Progenitor cell of endocrine pancreas (in vitro differentiated cells): ENCODE measurements around the gene PRKAR1A. TPM values are rescaled to one million over a fixed set of nuclear protein-coding genes. Genes with fewer than 3 reads are reported as not detected.

Experiments
- DNase-seq: peaks from one replicate; pipeline ENCODE4 v3.0.0; 2021; ENCODE audit warnings: low spot score; ENCODE audit not compliant: unreplicated experiment
- H3K27ac Mint-ChIP-seq: 2 replicates; pipeline ENCODE4 v1.8.0; 2021; ENCODE audit warnings: mild to moderate bottlenecking, moderate library complexity, mixed read lengths
- H3K27me3 Mint-ChIP-seq: 2 replicates; pipeline ENCODE4 v1.8.0; 2021; ENCODE audit warnings: mixed read lengths
- H3K36me3 Mint-ChIP-seq: 2 replicates; pipeline ENCODE4 v1.8.0; 2022; ENCODE audit warnings: mixed read lengths; ENCODE audit not compliant: insufficient read depth
- H3K4me1 Mint-ChIP-seq: 2 replicates; pipeline ENCODE4 v1.8.0; 2021; ENCODE audit warnings: low read depth, mixed read lengths
- H3K4me3 Mint-ChIP-seq: 2 replicates; pipeline ENCODE4 v1.8.0; 2021; ENCODE audit warnings: low read depth, mild to moderate bottlenecking, moderate library complexity, mixed read lengths
- H3K9me3 Mint-ChIP-seq: 2 replicates; pipeline ENCODE4 v1.8.0; 2021; ENCODE audit warnings: low read depth, mixed read lengths
- total RNA-seq: library from RNA; stranded (reverse); gene quantifications from 2 replicates; pipeline ENCODE4 v1.2.1, GENCODE V29; 2021
- TF ChIP-seq, protein P1 (sequence below): fragments of 200-600 bp; sonication (generic); IDR thresholded peaks from one replicate; pipeline ENCODE4 v1.5.0; 2021; ENCODE audit warnings: antibody characterized with exemption, mild to moderate bottlenecking; ENCODE audit not compliant: unreplicated experiment

Gene PRKAR1A
- total RNA-seq, 1 donor from 2014 or later, result 337 TPM

- Mint-ChIP-seq H3K27ac (no peak overlapping the region), H3K36me3 (peaks cover 13% of the 10 kb centered on the region), H3K27me3 (no peaks in the 10 kb centered on the region), H3K4me3 (no peak overlapping the region), H3K4me1 (peaks cover 3% of the 10 kb centered on the region), H3K9me3 (peaks cover 7% of the 10 kb centered on the region)
- TF ChIP-seq, protein P1, sequence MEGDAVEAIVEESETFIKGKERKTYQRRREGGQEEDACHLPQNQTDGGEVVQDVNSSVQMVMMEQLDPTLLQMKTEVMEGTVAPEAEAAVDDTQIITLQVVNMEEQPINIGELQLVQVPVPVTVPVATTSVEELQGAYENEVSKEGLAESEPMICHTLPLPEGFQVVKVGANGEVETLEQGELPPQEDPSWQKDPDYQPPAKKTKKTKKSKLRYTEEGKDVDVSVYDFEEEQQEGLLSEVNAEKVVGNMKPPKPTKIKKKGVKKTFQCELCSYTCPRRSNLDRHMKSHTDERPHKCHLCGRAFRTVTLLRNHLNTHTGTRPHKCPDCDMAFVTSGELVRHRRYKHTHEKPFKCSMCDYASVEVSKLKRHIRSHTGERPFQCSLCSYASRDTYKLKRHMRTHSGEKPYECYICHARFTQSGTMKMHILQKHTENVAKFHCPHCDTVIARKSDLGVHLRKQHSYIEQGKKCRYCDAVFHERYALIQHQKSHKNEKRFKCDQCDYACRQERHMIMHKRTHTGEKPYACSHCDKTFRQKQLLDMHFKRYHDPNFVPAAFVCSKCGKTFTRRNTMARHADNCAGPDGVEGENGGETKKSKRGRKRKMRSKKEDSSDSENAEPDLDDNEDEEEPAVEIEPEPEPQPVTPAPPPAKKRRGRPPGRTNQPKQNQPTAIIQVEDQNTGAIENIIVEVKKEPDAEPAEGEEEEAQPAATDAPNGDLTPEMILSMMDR, result no peak
- DNase-seq, result no peak
Observed at GRCh38 chr17:68592682-68593641, 80.7 kb downstream of the PRKAR1A start.

GRCh38 chr17:68594552-68594951 is 82.3 kb downstream of the PRKAR1A start:
- no peak overlapping the region for H3K27ac Mint-ChIP-seq

DNA sequence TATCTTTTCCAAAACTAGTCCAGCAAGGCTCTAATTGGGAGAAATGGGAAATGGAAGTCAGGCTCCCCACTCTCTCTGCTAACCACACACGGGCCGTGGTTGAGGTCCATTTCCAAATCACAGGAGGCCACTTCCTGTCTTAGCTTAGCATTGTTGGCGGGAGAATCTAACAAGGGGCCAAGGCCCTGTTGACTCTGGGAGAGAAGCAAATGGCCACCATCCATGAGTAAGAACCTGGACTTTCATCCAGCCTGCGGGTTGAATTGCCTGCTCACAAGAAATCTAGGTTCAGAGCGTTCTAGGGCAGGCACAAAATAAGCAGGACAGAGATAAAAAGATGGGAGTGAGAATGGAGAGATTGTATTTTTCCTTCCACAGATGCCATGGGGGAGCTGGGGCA is 83.3 kb downstream of the PRKAR1A start:
- Mint-ChIP-seq H3K9me3 (no peaks in the 10 kb centered on the region), H3K27ac (no peak overlapping the region), H3K36me3 (peaks cover 5% of the 10 kb centered on the region), H3K4me3 (no peak overlapping the region), H3K27me3 (no peaks in the 10 kb centered on the region), H3K4me1 (peaks cover 14% of the 10 kb centered on the region)
- DNase-seq, result no peak
- TF ChIP-seq, protein P1, result no peak

More at GRCh38 chr17:68594552-68594951, 82.3 kb downstream of the PRKAR1A start:
- peaks cover 14% of the 10 kb centered on the region for H3K4me1 Mint-ChIP-seq
- no peak overlapping the region for H3K4me3 Mint-ChIP-seq
- H3K9me3 Mint-ChIP-seq, result no peaks in the 10 kb centered on the region
- TF ChIP-seq, protein P1, result no peak
- H3K36me3 Mint-ChIP-seq, result peaks cover 5% of the 10 kb centered on the region
- no peak for DNase-seq
- no peaks in the 10 kb centered on the region for H3K27me3 Mint-ChIP-seq

DNA sequence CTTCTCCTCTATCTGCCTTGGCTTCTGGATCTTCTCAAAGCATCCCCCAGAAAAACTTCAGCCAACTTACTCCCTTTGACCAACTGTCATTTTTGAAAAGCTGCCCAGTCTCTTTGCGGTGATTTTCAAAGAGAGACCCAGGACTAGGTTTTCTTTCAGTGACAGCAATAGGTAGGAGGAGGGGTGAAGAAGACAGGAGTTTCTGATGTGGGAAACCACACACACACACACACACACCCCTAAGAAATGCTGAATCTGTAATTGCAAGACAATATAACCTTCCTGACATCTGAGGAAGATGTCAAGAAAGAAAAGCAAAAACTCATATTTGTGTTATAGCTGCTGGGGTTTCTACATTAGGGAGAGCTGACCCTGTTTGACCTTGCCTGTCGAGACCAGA is 83.8 kb downstream of the PRKAR1A start:
- Mint-ChIP-seq H3K36me3 (peaks cover 3% of the 10 kb centered on the region), H3K27me3 (no peaks in the 10 kb centered on the region), H3K27ac (no peak overlapping the region), H3K4me1 (peaks cover 14% of the 10 kb centered on the region), H3K4me3 (no peak overlapping the region), H3K9me3 (no peaks in the 10 kb centered on the region)
- no peak for DNase-seq
- TF ChIP-seq, protein P1, result no peak

DNA sequence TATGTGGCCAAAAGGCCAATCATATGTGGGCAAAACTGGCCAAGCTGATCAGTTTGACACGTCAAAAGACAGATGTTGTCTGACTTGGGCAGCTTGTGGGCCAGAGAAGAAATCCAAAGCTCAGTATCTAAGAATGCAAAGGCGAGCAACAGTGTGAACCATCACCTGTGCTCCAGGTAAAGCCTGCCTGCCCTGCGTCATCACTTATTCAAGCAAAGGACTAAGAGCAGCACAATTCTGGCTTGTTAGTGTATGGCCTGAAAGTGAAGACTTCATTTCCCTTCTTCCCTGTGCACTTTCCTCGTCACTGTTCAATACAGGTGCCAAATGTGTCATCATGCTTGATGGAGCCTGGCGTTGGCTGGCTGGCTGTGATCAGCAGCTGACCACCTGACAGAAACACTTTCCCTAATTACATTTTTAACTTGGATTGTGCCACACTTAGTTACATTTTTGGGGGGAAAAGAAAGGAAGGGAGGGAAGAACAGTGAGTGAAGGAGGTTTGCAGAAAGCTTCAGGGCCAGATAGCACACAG is 84.2 kb downstream of the PRKAR1A start:
- H3K4me1 Mint-ChIP-seq, result peaks cover 14% of the 10 kb centered on the region
- no peak overlapping the region for H3K4me3 Mint-ChIP-seq
- TF ChIP-seq, protein P1, result no peak
- no peaks in the 10 kb centered on the region for H3K9me3 Mint-ChIP-seq
- no peaks in the 10 kb centered on the region for H3K27me3 Mint-ChIP-seq
- DNase-seq, result no peak
- H3K27ac Mint-ChIP-seq, result no peak overlapping the region
- peaks cover 3% of the 10 kb centered on the region for H3K36me3 Mint-ChIP-seq
